Stimulated activated CD4-positive, alpha-beta T cell treated with anti-CD3 and anti-CD28 coated beads, Interleukin-12 subunit alpha, Interleukin-12 subunit beta, amount 100 ng/mL, for 24 hours (primary cell): ENCODE measurements around the gene CCDC124.

Experiments
- DNase-seq, 2 experiments: peaks; one replicate each; pipeline ENCODE4 v3.0.0-alpha.2; 2020; ENCODE audit warnings: low read depth in 2 of 2

The CCDC124 gene

DNA sequence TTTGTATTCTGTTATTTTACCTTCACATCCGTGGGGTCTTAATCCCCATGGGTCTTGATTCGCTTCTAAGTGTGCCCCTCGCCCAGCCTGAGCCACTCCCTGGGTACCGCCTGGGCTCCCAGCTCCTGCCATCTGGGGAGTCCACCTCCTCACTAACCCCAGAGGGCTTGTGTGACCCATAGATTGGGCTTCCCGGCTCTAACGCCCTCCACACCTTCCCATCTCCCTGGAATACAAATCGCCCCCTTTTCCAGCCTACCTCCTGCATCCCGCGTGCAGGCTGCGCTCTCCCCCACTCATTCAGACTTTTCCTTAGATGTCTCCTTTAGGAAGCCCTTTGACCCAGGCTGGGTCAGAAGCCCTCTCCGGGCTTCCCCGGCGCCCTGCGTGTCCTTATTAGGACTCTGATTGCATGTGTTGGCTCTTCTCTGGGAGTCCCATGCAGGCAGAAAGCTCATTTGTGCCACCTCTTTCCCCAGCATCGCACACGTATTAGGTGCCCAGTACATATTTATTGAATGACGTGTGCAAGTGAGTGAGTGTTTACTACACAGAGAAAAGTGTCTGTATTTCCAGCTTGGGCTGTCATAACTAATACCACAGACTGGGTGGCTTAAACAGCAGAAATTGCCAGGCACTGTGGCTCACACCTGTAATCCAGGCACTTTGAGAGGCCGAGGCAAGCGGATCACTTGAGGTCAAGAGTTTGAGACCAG lies 757 bp downstream of the CCDC124 start:
- no peak for DNase-seq

DNA sequence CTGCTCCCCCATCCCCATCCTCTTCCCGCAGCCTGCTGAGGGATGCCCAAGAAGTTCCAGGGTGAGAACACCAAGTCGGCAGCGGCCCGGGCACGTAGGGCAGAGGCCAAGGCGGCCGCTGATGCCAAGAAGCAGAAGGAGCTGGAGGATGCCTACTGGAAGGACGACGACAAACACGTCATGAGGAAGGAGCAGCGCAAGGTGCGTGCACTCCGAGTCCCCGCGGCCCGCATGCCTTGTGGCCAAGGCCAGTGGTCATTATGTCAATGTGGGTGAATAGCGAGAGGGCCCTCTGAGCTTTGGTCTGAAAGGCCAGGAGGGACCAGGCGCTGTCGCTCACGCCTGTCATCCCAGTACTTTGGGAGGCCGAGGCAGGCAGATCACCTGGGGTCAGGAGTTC lies 3.6 kb downstream of the CCDC124 start:
- DNase-seq, result no peak

DNA sequence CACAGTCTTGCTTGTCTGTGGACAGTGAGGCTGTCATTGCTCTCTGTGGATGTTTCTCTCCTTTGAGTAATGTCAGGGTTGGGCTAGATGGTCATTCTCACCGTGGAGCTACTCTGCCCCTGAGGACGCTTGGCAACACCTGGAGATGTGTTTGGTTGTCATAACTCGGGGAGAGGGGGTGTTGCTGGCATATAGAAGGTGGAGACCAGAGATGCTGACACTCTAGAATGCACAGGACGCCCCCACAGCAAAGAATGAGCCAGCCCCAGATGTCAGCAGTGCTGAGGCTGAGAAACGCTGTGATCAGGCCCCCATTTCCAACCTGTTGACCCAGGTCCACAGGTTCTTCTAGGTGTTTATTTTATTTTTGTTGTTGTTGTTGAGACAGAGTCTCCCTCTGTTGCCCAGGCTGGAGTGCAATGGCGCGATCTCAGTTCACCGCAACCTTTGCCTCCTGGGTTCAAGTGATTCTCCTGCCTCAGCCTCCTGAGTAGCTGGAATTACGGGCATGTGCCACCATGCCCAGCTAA lies 4.6 kb downstream of the CCDC124 start:
- DNase-seq, result no peak

DNA sequence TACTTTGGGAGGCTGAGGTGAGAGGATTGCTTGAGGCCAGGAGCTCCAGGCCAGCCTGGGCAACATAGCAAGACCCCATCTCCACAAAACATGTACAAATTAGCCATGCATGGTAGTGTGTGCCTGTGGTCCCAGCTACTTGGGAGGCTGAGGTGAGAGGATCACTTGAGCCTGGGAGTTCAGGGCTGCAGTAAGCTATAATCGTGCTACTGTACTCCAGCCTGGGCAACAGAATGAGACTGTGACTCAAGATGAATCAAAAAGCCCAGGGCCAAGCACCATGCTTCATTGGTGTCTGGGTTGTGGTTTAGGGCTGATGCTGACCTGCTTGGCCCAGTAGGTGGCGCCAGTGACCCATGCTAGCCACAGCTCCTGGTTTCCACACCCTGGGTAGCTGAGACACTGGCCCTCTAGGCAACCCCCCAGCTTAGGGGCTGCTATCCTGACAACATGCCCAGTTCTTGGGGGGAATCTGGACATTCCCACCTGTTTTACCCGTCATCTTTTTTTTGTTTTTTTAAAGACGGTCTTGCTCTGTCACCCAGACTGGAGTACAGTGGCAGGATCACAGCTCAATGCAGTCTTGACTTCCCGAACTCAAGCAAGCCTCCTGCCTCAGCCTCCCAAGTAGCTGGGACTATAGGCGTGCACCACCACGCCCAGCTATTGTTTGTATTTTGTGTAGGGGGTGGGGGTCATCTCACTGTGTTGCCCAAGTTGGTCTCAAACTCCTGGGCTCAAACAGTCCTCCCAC lies 5.5 kb downstream of the CCDC124 start:
- peak; percentile 65 to 76 for DNase-seq

DNA sequence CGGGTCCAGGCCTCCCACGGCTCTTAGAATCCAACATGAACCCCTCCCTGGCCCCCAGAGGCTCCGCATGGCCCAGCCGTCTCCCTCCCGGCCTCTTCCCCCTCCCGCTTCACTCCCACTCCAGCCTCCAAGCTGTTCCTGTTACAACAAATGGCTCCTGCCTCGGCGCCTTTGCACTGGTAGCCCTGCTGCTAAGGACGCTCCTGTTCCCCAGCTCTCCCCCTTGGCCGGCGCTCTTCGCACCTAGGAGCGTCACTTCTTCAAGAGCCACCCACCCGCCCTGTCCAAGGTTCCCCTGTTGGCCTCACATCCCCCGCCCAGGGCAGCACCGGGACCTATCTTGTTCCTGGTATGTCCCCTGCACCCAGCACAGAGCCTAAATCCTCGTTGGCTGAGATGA lies 9.4 kb downstream of the CCDC124 start:
- no peak for DNase-seq

DNA sequence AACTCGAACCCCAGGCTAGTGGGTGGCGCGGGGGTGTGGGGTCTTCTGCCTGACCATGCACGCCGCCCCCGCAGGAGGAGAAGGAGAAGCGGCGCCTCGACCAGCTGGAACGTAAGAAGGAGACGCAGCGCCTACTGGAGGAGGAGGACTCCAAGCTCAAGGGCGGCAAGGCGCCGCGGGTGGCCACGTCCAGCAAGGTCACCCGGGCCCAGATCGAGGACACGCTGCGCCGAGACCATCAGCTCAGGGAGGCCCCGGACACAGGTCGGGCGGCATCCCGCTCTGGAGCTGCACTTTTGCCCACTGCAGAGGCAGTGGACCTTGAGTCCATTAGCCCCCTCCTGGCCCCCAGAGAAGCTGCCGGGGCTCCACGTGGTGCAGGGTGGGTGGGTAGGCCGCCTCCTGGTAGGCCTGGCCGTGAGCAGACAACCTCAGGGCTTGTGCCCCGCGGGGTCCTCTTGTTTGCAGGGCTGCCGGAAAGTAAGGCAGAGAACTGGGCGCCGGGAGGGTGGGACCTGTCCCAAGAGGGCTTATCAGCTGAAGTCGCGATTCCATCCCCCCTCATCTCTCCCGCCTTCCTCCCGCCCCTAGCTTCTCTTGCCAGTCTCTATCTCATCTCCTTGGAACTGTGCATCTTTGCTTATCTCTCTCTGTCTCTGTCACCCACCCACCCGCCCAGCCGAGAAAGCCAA lies 9.9 kb downstream of the CCDC124 start:
- no peak for DNase-seq

DNA sequence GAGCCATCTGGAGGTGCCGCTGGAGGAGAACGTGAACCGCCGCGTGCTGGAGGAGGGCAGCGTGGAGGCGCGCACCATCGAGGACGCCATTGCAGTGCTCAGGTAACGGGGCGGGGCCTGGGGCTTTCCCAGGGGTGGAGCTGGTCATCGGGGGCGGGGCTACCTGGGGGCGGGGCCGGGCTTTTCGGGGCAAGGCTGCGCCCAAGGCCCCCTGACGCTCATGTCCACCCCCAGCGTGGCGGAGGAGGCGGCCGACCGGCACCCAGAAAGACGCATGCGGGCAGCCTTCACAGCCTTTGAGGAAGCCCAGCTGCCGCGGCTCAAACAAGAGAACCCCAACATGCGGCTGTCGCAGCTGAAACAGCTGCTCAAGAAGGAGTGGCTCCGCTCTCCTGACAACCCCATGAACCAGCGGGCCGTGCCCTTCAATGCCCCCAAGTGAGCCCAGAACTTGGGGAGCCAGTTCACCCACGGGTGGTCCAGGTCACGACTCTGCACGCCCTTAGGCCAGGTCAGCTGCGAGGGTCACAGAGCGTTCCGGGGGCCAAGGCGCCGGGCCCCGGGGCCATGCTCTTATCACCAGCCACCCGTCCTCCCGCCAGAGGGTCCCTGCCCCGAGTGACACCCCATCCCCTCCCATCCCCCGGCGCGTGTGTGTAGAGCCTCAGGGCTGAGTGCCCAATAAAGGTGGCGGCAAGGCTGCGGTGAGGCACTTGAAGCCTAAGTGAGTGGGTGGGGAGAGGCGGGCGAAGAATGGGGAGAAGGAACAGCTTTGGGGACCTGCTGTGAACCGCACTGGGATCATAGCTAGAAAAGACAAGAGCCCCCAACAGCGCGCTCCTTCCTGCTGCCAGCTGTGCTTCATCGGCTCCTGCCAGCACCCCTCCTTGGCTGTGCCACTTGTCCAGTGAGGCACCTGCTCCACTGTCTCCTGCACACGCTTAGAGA lies 10.7 kb downstream of the CCDC124 start:
- no peak for DNase-seq

DNA sequence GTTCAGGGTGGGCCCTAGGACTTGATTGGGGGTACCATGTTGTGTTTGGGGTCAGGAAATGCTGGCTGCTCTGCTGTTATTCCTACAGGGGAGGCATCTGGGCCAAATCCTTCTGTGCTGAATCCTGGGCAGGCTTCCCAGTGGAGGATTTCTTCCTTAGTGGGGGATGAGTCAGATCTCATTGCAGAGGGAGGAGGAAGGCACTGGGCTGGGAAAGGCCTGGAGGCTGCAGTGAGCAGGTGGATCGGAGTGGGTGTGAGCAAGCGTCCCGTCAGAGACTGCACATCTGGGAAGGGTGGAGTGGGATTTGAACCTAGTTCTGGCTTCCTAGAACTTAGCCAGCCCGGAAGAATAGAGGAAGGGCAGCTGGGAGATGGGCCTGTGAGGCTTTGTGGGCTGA lies 11.5 kb downstream of the CCDC124 start:
- no peak for DNase-seq

DNA sequence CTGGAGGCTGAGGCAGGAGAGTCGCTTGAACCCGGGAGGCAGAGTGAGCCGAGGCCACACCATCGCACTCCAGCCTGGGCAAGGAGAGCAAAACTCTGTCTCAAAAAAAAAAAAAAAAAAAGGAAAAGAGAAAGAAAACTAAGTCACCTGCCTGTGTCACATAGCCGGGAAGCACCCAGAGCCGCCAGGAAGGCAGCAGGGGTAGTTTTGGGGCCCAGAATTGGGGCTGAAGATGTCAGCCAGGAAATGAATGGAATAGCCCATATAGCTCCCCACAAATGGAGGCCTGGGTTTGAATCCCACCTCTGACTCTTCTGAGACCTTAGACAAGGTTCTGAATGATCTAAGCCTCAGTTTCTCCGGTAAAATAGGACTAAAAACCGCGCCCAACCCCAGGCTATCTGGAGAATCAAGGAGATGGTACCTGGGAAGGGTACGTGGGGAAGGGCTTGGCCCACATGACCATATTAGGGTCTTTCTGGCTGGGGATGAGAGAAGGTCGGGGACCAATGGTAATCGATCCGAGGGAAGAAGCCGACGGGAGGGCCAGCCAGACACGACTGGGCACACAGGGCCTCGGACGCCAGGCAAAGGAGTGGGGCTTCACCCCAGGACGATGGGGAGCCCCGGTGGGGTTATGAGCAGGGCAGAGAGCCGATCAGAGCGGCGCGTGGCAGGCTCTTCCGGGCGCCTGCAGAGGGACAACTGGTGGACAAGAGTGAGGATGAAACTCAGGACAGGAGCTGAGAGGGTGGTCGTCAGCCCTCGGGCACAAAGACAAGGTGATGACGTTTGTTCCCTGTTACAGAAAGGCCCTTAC lies 14.4 kb downstream of the CCDC124 start:
- DNase-seq, result no peak

DNA sequence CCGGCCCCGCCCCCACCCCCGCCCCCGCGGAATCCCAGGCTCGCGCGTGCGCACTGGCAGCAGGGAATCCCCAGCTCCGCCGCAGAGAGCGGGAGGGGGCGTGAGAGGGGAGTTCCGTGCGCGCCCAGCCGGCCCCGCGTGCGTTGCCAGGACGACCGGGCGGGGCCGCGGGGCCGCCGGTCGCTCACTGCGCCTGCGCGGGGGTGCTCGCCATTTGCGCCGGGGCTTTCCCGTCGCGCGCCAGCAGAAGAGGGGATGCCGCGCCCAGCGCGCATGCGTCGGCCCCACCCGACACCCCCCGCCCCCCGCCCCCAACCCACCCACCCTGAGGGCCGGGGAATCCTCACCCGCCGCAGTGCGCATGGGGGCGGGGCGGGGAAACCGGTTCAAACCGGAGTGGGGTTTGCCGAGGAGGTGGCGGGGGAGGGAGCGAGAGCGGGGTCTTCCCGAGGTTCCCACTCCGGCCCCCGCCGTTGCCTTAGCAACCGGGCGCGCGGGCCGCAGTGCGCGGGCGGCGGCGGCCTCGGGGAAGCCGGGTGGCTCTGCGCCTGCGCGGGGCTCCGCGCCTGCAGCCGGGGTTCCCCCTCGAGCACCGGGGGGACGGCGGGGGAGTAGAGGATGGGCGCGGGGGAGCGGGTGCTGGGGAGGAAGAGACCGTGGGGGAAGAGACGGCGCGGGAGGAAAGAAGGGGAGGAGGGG lies 15.1 kb downstream of the CCDC124 start:
- peak; percentile 87 to 89 for DNase-seq

DNA sequence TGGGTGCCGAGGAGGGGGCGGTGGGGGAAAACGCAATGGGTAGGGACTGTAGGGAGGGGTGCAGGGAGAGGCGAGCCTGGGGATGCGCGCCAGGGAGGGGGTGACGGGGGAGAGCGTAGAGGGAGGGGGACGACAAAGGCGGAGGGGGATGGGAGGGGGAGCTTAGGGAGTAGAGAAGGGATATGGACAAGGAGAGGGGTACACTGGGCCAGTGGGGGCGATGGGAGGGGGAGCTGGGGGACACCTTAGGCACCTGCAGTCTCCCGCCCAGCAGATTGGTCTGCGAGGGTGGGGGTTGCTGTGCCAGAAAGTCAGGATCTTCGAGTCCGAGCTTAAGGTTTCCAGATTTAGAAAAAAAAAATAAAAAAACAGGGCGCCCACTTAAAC lies 15.7 kb downstream of the CCDC124 start:
- DNase-seq, result no peak

DNA sequence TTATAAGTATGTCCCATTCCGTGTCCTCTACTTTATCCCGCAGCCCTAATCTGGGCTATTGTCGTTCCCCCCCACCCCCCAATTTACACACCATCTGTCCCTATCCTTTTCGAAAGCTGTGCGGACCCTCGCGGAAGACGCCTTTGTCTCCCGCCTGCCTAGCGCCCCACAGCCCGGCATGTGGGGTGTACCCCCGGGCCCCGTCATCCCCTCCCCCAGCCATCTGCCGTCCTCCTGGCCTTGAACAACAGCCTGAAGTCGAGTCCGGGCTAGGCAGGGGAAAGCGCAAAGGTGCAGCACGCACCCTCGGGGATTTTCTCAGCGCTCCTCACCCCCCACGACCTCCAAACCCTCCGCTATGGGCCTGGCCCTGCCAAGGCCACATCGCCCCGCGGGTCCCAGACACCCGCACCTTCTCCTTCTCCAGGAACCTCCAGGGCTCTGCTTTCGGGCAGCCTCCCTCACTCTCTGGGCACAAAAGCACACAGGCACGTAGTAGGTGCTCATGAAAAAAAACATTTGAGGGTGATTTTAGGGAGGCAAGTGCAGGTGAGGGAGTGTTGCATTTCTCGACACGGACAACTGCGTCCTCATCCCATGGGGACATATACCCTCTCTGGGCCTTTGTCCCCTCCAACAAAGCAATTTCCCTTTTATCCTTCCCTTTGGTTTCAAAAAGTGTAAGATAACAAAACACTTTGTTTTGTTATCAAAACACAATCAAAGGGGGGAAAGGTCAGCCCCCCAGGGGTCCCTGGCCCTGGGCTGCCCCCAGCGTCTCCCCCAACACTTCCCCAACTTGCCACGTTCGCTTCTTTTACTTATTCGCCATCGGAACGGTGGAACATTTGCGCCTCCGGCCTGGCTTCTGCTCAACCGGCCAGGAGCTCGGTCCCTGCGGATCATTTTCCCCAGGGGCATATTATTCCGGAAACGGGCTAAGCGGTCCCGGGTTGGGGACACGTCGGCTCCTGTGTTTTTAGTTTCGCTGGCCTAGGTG lies 16.4 kb downstream of the CCDC124 start:
- DNase-seq, result no peak

DNA sequence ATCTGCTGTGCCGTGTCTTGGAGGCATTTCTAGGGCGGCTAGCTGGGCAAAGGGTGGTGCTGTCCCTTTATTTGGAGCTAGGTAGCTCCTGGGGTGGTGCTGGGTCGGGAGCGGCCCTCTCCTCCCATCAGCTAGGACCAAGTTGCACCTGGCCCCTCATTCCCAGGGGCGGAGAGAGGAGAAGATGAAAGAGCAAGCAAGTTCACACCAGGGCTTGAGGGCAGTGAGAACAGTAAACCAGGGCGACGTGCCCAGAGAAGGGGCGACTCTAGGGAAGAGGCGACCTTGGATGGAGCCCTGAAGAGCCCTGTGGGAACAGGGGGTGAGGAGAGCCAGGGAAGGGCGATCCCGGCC lies 17.1 kb downstream of the CCDC124 start:
- no peak for DNase-seq

DNA sequence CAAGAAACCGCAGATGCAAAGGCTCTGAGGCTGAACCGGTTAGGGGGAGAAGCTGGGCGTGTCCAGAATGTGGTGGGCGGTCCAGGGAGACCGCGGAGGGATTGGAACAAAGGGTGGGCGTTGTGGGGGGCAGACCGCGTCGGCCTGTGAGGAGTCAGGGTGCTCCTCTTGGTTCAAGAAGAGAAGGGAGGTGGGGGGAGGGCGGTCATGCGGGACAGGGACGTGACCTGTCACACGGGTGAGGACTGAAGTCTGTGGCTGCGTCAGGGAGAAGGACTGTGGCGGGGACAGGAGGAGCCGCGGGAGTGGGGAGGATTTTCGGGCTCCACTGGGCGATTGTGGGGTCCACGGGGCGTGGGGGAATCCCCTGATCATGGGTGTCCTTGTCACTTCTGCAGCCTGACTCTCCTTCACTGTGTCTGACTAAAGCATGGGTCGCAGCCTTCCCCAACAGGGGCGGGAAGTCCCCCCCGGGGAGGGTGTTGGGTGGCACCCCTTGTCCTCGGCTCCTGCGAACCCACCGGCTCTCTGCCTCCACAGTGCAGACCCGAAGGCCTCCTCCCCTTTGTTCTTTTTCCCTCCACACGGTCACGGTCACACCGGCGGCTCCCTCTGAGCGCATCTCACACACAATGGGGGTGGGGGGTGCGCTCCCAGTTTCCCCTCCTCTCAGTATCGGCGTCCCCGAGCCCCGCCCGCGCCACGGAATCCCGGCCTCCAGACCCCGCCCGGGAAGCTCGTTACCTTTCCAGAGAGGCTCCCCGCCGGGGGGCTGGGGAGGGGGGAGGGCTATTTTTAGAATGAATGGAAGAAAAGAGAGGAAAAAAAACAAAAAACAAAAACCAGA lies 17.7 kb downstream of the CCDC124 start:
- DNase-seq, result no peak

DNA sequence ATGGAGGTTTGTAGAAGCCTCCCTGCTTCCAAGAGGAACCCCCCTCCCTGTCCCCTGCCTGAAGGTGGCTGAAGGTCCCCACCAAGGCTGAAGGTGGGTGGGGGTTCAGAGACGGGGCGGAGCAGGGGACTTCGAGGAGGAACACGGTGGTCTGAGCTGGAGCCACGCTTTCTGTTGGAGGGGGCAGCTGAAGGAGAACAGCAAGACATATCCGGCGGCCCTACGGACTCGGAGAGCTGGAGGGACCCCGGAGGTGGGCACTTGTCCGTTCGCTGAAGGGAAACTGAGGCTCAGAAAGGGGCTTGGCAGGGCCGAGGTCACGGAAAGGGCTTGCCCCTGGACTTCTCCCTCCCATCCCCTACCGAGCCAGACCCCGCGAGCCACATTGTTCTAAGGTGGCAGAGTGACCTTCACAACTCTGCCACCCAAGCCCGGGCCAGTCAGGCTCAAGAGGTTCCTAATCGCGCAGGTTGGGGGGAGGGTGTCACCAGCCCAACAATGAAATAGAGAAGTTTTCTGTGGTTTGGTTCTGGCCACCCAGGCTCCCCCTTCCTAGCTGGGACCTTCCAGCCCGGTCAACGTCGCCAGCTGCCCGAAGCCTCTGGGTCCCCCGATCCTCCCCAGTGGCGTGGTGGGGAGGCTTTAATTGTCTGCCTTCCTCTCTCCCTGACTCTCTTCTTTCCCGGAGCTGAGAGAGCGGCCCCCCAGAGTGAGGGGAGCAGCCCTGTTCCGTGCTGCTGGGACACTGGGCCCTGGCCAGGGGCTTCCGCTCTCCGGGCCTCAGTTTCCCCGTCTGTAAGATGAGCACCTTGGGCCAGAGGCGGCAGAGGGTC lies 18.6 kb downstream of the CCDC124 start:
- DNase-seq, result no peak

DNA sequence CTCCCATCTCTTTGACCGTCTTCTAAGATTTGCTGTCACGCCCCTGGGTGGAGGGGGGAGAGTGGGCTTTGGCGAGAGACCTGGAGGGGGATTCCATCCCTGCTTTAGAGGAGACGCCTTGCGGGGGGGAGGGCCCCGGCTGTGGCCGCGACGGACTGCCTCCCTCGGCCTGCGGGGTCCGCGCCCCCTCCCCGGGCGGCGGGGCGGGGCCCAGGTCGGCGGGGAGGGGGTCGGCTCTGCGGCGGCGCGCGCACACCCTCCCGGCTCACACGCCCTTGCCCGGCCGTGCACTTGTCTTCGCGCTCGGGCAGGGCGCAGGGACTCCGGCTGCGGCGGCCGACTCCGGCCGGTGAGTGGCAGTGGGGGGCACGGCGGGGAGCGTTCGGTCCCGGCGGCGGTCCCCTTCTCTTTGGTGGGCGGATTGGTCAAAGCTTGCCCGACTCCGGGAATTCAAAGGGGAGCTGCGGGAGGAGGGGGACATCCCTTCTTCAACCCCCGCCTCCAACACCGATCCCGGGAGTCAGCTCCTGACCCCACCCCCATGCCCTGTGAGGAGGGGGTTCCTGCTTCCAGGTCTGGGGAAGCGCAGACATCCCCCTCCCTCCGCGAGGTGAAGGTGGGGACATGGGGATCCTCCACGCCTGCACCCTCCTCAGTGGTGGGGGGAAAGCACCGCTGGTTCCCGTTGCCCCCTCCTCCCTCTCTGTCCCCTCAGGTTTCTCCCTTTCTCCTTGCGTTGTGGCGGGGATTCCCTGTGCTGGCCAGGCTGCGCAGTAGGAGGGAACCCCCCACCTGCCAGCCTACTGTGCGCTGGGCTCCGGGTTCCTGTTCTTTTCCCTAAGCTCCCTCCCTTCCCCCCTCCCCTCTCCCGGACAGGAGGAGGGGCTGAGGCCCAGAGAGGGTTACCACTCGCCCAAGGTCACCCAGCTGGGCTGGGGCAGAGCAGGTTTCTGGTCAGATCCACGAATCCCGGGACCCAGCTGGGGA lies 19.5 kb downstream of the CCDC124 start:
- DNase-seq, result no peak
